ENCODE measurements around the gene MAPK8IP1.

Gene MAPK8IP1

DNA sequence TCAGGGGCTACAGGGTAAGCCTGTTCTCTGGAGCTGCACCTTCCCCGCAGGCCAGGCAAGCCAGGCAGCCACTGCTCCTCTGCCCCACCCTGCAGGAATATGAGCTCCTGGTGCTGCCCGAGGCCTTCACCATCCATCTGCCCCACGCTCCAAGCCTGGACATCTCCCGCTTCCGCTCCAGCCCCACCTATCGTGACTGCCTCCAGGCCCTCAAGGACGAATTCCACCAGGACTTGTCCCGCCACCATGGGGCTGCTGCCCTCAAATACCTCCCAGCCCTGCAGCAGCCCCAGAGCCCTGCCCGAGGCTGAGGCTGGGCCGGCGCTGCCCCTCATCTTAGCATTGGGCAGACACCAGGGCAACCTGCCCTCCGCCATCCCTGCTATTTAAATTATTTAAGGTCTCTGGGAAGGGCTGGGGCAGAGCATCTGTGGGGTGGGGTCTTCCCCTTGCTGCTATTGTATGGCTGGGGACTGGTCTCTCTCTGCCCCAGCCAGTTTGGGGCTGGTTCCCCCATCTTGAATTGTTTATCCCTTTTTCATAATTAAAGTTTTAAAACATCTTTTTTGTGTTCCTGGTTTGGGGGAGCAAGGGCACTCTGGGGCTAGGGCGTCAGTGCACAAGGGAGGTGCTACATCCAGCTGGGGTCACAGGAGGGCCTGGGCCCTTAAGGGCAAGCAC lies 43.2 kb downstream of the MAPK8IP1 start:
- no peak for DNase-seq

DNA sequence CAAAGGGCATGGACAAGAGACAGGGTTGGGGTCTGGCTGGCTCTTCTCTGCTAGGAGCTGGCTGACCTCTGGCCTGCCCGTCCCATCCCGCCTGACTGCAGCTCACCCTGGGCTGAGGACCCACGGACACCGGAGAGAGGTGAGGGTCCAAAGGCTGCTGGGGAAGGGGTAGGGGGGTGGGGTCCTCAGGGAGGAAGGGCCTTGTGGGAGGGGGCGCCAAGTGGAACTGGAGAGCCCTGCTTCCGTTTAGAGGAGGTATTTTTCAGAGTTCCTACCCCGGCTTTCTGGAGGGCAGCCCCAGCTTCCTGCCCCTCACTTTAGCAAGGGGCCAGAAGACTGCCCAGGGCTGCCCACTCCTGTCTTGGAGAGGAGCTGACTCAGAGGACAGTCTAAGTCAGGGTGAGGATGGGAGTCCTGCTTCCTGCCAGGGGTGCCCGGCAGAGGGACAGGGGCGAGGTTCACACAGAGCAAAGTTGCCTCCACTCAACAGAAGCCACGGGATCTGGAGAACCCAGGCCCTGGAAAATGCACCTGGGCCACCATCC lies 44.1 kb downstream of the MAPK8IP1 start:
- no peak for DNase-seq

GRCh38 chr11:45930031-45930794 lies 44.8 kb downstream of the MAPK8IP1 start:
- DNase-seq = peak; percentile 59

- DNase-seq = no peak
Observed at GRCh38 chr11:45930951-45931570, 45.6 kb downstream of the MAPK8IP1 start.

- no peak for DNase-seq
Observed at GRCh38 chr11:45931739-45932138, 46.3 kb downstream of the MAPK8IP1 start.

GRCh38 chr11:45932217-45932616 lies 46.8 kb downstream of the MAPK8IP1 start:
- DNase-seq = no peak

DNA sequence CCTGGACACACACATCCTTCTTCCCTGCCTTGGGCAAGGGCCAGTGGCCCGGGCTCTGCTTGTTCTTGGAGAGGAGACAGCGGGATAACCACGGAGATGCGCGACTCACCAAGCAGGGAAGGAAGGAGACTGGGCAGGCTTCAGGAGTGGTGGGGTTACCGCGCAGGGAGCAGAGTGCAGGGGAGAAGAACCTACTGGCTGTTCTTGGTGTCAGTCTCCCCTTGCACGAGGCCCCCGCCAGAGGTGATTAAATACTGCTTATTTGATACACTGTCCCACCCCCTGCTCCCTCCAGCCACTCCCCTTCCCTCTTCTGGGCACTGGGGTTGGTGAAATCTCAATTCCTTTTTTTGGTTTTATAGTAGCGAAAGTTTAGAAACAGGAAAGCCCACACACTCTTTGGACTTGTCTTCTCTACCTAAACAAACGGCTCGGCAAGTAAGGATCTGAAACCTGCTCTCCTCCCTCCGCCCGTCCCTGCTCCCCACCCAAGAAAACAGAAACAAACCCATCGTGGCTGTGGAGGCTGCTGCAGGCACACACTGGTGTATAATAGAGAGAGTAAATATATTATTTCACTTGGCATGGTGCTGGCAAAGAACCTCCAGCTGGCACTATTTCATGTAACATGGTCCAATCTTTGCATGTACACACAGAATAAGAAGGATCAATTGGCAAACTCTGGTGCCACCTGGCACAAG lies 47.8 kb downstream of the MAPK8IP1 start:
- no peak for DNase-seq

DNA sequence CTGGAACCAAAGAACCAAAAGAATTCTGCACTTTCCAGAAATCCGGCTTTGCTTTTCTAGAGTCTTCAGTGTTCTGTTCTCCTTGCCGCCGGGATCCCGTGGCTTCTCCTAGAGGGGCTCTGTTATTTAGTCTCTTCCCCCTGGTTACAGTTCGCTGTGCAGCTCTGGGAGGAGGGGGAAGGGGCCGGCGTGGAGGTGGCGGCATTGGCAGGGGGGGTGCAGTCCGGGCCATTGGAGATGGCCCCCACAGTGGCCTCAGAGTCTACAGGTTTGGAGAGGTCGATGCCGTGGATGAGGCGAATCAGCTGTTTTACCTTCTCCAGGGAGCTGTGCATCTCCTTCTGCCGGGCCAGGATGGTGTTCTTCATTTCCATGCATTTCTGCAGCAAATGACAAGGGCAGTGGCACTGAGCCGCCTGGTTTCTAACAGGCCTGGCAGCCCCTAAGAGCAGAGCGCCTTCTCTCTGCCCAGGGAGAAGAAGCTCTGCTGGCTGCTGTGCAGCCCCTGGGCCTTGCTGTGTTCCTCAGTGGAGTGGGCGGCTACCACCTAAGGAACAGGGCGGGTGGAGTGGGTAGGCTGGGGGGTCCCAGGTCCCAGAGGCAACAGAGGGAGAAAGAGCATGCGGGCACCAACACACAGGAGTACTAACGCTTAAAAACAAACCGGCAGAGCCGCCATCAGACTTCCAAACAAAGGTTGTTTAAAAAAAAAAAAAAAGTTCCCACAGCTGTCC lies 48.6 kb downstream of the MAPK8IP1 start:
- no peak for DNase-seq

DNA sequence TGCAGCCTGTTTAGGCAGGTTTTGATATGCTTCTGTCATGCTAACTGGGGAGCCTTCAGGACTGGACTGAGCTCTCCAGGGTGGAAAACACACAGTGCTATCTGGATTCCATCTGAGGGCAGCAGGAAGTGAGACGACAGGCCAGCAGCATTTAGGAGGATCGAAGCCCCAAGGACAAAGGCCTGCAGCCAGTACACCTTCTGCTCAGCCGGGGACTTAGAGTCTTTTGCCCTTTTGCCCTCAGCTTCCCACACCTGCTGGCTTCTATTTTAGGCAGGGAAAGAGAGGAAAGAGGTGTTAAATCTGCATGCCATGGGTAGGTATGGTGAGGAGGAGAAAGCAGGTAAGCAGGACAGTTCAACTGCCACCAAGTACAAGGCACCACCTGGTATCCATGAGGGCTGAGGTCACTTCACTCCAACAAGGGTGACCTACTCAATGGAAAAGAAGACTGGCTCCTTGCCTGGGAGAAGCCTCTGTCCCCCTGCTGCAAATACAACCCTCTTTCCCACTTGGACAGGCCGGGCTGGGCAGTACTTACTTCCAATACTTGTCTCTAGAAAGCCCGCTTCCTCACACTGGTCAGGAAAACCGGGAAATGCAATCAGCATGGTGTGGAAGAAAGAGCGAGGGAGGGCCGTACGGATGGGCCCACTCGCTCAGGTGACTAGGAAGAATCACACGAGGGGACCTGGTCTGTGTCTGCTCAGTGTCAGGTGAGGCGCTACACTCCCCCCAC lies 49.3 kb downstream of the MAPK8IP1 start:
- no peak for DNase-seq

DNA sequence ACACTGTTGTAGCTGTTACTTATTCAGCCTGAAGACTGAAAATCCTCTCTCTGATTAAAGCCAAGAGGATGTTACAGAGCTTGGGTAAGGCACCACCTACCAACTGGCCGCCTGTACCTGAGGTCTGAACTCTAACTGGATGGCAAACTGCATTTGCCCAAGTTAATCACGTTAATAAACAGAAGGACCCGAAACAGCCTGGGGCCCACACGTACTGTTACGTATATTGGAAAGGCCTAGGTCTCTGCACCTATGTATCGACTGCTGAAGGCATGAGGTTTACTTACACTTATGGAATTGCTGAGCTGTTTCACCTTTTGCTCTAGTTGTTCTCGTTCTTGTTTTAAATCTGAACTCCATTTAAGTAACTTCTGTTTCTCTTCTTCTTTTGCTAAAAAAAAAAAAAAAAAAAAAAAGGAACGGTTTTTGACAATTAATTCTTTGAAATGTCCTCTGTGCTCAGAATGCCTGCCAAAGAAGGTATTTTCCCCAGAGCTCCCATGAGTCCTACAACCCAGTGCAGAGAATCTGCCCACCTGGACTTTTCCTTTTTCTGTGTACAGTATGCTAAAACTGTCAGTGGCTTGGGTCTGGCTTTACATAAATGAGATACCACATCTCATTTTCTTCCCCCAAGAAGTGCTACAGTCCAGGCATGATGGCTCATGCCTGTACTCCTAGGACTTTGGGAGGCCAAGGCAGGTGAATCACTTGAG lies 50.1 kb downstream of the MAPK8IP1 start:
- DNase-seq = no peak

DNA sequence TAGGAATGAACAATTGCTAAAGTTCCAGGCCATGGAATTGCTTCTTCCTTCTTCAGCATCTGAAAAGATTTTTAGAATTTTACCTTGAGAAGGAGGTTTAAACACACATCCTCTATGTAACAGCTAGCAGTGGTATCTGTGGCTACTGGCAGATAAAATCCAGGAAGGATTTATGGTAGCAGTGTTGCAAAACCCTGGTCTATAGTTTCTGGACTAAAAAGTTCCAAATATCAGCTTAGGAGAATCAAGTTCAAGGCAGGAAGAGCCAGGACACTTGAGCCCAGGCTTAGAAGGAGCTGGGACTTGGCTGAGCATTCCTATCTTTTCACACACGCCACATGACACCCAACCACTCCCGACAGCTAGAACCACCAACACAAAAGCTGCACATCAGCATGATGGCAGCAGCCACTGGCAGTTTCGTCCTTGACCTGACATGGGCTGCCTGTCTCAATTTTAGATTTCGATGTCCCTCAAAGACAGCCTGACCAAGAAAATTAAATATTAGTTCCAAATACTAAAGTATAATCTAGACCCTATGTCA lies 51.1 kb downstream of the MAPK8IP1 start:
- DNase-seq = no peak

DNA sequence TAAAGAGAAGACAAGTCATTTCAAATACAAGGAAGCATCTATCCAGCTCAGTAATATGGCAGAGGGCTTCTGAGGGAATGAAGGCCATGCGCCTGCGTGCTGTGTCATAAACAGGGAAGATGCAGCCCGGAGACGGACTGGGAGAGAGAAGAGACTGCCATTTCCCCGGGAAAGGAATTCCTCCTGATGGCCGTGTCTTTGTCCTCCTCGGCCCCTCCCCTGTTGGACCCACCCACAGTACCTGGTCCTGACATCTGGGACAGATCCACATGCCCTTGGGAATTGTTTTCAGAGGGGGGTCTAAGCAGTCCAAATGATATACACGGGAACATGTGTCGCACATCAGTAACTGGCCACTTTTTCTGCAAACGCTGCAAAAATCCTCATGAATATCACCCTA lies 52.5 kb downstream of the MAPK8IP1 start:
- DNase-seq = no peak

GRCh38 chr11:45939836-45940235 lies 54.4 kb downstream of the MAPK8IP1 start:
- DNase-seq = no peak

DNA sequence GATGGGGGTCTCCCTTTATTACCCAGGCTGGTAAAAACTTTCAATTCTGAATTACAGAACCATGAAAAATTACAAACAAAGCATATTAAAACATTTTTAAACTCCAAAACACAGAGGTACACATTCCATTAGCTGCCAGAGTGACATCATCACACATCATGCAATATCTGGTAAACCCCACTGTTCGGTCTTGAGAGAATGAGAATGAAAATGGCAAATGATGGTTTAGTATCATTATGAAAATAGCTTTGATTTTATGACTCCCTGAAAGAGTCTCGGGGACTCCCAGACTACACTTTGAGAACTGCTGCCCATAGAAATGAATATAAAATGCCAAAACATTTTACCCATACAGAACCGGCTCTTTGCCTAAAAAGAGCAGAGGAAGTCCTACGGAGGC lies 55.8 kb downstream of the MAPK8IP1 start:
- DNase-seq = no peak

DNA sequence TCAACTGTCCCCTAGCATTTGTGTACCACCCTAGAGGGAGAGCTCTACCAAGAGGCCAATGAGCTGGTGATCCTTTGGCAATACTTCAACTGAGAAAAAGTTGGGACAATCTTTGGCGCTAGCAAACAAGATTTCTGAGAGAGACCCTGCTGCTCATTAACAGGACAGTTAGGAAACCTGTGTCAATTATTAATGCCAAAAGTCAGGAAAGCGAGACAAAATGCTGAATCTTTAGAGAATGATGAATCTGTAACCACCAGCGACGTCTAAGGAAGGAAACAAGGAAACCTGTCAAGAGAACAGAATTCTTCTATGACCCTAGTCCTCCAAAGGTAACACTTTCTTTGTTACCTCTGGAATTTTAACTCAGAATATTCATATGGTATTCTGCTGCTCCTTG lies 56.9 kb downstream of the MAPK8IP1 start:
- no peak for DNase-seq

DNA sequence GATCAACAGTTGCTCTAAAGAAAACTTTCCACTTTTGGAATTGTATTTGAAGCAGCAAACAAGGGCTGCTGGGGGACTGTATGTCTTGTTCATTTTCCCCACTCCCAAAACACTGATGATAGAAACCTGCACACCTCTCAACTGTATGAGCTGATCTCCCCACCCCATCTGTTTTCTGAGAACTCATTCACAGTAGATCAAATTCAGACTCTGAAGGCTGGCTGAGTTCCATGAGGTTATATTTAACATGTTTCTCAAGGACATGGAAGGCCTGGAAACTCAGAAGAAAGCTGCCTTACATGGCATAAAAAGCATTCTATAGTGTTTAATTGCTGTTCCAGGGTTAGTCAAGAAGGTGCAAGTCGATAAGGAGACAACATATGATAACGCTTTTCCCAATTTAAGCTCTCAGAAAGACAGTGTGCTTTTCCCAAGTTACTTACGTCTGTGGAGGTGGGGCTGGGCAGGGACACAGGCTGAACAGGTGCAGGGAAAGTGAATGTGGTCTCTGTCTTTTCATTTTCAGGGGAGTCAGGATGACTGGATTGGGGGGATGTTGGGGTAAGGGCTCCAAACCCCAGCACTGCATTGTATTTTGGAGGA lies 60.0 kb downstream of the MAPK8IP1 start:
- no peak for DNase-seq

DNA sequence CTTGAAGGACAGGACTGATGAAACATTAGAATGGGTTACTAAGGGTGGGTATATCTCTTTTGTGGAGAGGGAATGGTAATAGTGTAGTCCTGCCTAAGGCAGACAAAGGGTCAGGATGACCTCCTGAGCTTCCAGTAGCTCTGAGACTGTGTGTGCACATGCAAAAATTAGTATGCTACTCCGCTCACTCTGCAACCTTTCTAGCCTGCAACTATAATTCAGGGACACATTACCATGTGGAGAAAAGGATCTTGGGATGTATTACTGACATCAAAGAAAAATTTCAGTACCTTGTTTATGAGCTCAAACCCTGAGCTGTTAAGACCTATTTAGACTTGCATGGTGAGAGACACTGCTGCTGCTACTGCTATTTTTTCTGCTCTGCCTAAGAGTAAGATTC lies 62.4 kb downstream of the MAPK8IP1 start:
- no peak for DNase-seq

GRCh38 chr11:45948356-45948755 lies 62.9 kb downstream of the MAPK8IP1 start:
- DNase-seq = no peak

GRCh38 chr11:45949992-45950407 lies 64.5 kb downstream of the MAPK8IP1 start:
- DNase-seq = no peak

Measured in NCI-H510A (cell line).